Fibroblast of lung (primary cell): ENCODE data around the gene GNPDA1. TPM values are rescaled to one million over a fixed set of nuclear protein-coding genes. Genes with fewer than 3 reads are reported as not detected.

Source experiments
- DNase-seq, 2 donors: peaks; one replicate each; pipeline versions ENCODE4 v3.0.0 to v3.0.0-alpha.2; 2010; ENCODE audit warnings: low read depth in 2 of 2
- H2AFZ ChIP-seq: 2 replicates; pipeline ENCODE4 v1.5.1; 2012; ENCODE audit warnings: low read length, control low read depth, inconsistent platforms
- H3K27ac ChIP-seq: 2 replicates; pipeline ENCODE4 v1.5.1; 2011; ENCODE audit warnings: low read length, control low read depth; ENCODE audit not compliant: insufficient read depth
- H3K27me3 ChIP-seq: 2 replicates; pipeline ENCODE4 v1.5.1; 2011; ENCODE audit warnings: mild to moderate bottlenecking, low read length; ENCODE audit not compliant: control insufficient read depth, insufficient read depth
- H3K36me3 ChIP-seq: 2 replicates; pipeline ENCODE4 v1.5.1; 2011; ENCODE audit warnings: low read length; ENCODE audit not compliant: control insufficient read depth, insufficient read depth
- H3K4me1 ChIP-seq: 2 replicates; pipeline ENCODE4 v1.5.1; 2011; ENCODE audit warnings: low read length; ENCODE audit not compliant: control insufficient read depth, insufficient read depth; ENCODE audit errors: extremely low read depth
- H3K4me2 ChIP-seq: 2 replicates; pipeline ENCODE4 v1.5.1; 2011; ENCODE audit warnings: low read length, control low read depth; ENCODE audit not compliant: insufficient read depth; ENCODE audit errors: extremely low read depth
- H3K4me3 ChIP-seq, 4 experiments: fragments of 200-600 bp in 1 of 4; sonication (generic) in 1 of 4; replicated peaks in 1 of 4; 2 replicates each; pipeline ENCODE4 v1.5.1; 2011 to 2016; ENCODE audit warnings: low read length in 4 of 4, low read depth in 3 of 4, mild to moderate bottlenecking in 3 of 4, control low read depth in 2 of 4, inconsistent platforms in 1 of 4, mixed read lengths in 1 of 4; ENCODE audit not compliant: insufficient read depth in 1 of 4; ENCODE audit errors: control extremely low read depth in 1 of 4
- H3K79me2 ChIP-seq: 2 replicates; pipeline ENCODE4 v1.5.1; 2012; ENCODE audit warnings: mild to moderate bottlenecking, low read length, inconsistent platforms; ENCODE audit not compliant: control insufficient read depth, insufficient read depth
- H3K9ac ChIP-seq: 2 replicates; pipeline ENCODE4 v1.5.1; 2011; ENCODE audit warnings: mild to moderate bottlenecking, low read length, control low read depth; ENCODE audit not compliant: insufficient read depth
- H3K9me3 ChIP-seq: 2 replicates; pipeline ENCODE4 v1.5.1; 2012; ENCODE audit warnings: low read depth, low read length; ENCODE audit not compliant: control insufficient read depth, insufficient read depth
- H4K20me1 ChIP-seq: 2 replicates; pipeline ENCODE4 v1.5.1; 2011; ENCODE audit warnings: low read length; ENCODE audit not compliant: control insufficient read depth, insufficient read depth; ENCODE audit errors: extremely low read depth
- EZH2 ChIP-seq: IDR thresholded peaks from 2 replicates; pipeline ENCODE4 v1.5.1; 2012; ENCODE audit warnings: low read length, control low read depth, mild to moderate bottlenecking; ENCODE audit errors: missing control alignments
- polyA plus RNA-seq, 2 donors: library from polyadenylated mRNA; depleted of rRNA in 1 of 2; stranded (reverse) in 1 of 2; unstranded in 1 of 2; fragments of >200 nt; gene quantifications; 2 replicates each; pipeline ENCODE4 v1.2.1, GENCODE V29; 2011 to 2012; ENCODE audit warnings: missing spikeins in 1 of 2
- total RNA-seq: library from RNA; depleted of rRNA; stranded (reverse); fragments of >200 nt; gene quantifications from 2 replicates; pipeline ENCODE4 v1.2.1, GENCODE V29; 2014
- TF ChIP-seq, protein P1 (sequence below), 2 donors: IDR thresholded peaks in 1 of 2; conservative IDR thresholded peaks in 1 of 2; 1 replicate in 1 of 2; 2 replicates in 1 of 2; pipeline ENCODE4 v1.5.1; 2011 to 2012; ENCODE audit warnings: low read length in 2 of 2, control low read depth in 1 of 2, inconsistent platforms in 1 of 2, low read depth in 1 of 2, mild to moderate bottlenecking in 1 of 2

The GNPDA1 gene
- total and polyA plus RNA-seq, 2 donors (not counting 1 experiment from before 2014, with no cell fraction given), result 30.0 to 64.2 TPM

DNA sequence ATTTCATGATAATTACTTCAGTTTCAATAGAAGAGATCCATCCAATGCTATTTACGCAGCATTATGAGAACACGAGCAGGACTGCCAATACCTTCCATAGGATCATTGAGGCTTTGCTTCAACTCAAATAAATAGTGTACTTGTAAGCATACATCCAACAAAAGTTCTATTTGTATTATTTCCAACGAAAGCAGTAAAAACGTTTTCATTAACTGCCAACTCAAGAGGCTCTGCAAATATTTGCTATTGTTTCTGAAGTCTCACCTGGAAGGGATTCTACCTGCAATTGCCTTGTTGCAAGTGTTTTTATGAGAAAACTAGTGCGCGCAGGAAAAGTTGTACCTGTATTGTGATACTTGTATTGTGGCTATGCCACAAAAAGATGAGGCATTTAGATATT lies 11.0 kb upstream of the GNPDA1 start:
- H3K9me3 ChIP-seq, result no peaks in the 10 kb centered on the region
- H2AFZ ChIP-seq, result no peak overlapping the region
- H3K9ac ChIP-seq, result no peak overlapping the region
- no peaks in the 10 kb centered on the region for H4K20me1 ChIP-seq
- H3K4me3 ChIP-seq, result no peak overlapping the region
- TF ChIP-seq, protein P1, sequence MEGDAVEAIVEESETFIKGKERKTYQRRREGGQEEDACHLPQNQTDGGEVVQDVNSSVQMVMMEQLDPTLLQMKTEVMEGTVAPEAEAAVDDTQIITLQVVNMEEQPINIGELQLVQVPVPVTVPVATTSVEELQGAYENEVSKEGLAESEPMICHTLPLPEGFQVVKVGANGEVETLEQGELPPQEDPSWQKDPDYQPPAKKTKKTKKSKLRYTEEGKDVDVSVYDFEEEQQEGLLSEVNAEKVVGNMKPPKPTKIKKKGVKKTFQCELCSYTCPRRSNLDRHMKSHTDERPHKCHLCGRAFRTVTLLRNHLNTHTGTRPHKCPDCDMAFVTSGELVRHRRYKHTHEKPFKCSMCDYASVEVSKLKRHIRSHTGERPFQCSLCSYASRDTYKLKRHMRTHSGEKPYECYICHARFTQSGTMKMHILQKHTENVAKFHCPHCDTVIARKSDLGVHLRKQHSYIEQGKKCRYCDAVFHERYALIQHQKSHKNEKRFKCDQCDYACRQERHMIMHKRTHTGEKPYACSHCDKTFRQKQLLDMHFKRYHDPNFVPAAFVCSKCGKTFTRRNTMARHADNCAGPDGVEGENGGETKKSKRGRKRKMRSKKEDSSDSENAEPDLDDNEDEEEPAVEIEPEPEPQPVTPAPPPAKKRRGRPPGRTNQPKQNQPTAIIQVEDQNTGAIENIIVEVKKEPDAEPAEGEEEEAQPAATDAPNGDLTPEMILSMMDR (conservative IDR thresholded peaks at IDR 0.05 in 1 of 2, IDR thresholded peaks at IDR 0.05 in 1 of 2; ENCODE audit: low read depth in 1 of 2, low read length in 2 of 2), result no peak
- no peak for TF ChIP-seq EZH2
- no peaks in the 10 kb centered on the region for H3K4me1 ChIP-seq
- no peak overlapping the region for H3K4me2 ChIP-seq
- DNase-seq, result no peak
- H3K27me3 ChIP-seq, result no peaks in the 10 kb centered on the region
- H3K79me2 ChIP-seq, result no peaks in the 10 kb centered on the region
- no peaks in the 10 kb centered on the region for H3K36me3 ChIP-seq
- H3K27ac ChIP-seq, result no peak overlapping the region

DNA sequence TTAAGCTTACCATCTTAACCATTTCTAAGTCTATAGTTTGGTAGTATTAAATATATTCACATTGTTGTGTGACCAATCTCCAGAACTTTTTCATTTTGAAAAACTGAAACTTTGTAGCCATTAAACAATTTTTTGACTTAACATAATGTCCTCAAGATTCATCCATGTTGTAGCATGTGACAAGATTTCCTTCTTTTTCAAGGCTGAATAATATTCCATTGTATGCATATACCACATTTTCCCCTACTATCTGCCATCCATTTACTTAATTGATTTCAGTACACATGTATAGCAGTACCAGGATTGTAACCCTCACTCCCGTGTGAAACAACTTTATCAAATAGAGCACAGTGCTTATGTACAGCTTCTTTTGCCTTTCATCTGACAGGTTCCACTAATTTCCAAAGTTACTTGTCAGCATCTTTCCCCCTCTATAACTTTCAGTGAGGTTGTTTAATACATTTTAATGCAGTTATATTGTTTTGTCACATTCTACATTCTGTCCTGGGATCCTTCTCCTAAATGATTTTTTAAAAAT lies 7.4 kb upstream of the GNPDA1 start:
- Histone ChIP-seq H2AFZ (no peak overlapping the region), H3K9me3 (no peaks in the 10 kb centered on the region), H3K4me1 (no peaks in the 10 kb centered on the region), H4K20me1 (no peaks in the 10 kb centered on the region), H3K27ac (no peak overlapping the region), H3K4me2 (no peak overlapping the region), H3K79me2 (no peaks in the 10 kb centered on the region), H3K4me3 (no peak overlapping the region), H3K36me3 (no peaks in the 10 kb centered on the region), H3K9ac (no peak overlapping the region), H3K27me3 (peaks cover 2% of the 10 kb centered on the region)
- DNase-seq, result no peak
- TF ChIP-seq EZH2, result no peak
- TF ChIP-seq, protein P1 (conservative IDR thresholded peaks at IDR 0.05 in 1 of 2, IDR thresholded peaks at IDR 0.05 in 1 of 2; ENCODE audit: low read depth in 1 of 2, low read length in 2 of 2), result no peak

DNA sequence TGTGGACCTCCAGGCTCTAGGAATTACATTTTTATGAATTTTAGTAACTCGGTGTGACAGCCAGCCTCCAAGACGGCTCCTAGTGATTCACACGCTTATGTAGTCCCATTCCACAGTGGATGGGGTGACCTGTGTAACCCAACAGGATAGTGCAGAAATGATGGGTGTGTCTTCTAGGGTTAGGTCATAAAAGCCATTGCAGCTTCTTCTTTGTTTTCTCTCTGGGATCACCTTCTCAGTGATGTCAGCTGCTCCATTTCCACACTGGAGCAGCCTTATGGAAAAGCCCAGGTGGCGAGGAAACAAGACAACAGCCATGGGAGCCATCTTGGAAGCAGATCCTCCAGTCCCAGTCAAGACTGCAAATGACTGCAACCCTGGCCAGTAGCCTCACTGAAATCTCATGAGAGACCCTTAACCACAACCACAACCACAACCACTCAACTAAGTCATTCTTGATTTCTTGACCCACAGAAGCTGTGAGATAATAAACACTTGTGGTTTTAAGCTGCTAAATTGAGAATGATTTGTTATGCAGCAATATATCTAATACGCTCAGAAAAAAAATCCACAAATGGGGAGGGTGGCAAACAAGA lies 5.1 kb upstream of the GNPDA1 start:
- Histone ChIP-seq H3K79me2 (no peaks in the 10 kb centered on the region), H3K36me3 (no peaks in the 10 kb centered on the region), H3K4me1 (peaks cover 4% of the 10 kb centered on the region), H3K9me3 (no peaks in the 10 kb centered on the region), H3K9ac (no peak overlapping the region), H3K4me2 (no peak overlapping the region), H3K4me3 (no peak overlapping the region), H2AFZ (no peak overlapping the region), H3K27me3 (peaks cover 2% of the 10 kb centered on the region), H3K27ac (no peak overlapping the region), H4K20me1 (no peaks in the 10 kb centered on the region)
- no peak for TF ChIP-seq EZH2
- TF ChIP-seq, protein P1 (conservative IDR thresholded peaks at IDR 0.05 in 1 of 2, IDR thresholded peaks at IDR 0.05 in 1 of 2; ENCODE audit: low read depth in 1 of 2, low read length in 2 of 2), result no peak
- peak; percentile 39 to 92 for DNase-seq
